HG02610 (cell line): ENCODE results near the gene CD300A.

Experiments
- ATAC-seq: cut with Tn5 transposase; IDR thresholded peaks from one replicate; pipeline ENCODE4 v1.9.1; 2021; ENCODE audit warnings: mild to moderate bottlenecking, moderate library complexity; ENCODE audit not compliant: unreplicated experiment

Gene CD300A

GRCh38 chr17:74439691-74440567 lies 26.5 kb upstream of the CD300A start:
- no peak for ATAC-seq

- no peak for ATAC-seq
These were observed 24.9 kb upstream of the CD300A start for GRCh38 chr17:74441537-74441936.

- no peak for ATAC-seq
These were observed 24.2 kb upstream of the CD300A start for GRCh38 chr17:74442291-74442669.

- peak; percentile 39 for ATAC-seq
These were observed 23.5 kb upstream of the CD300A start for GRCh38 chr17:74442670-74443515.

- no peak for ATAC-seq
These were observed 22.7 kb upstream of the CD300A start for GRCh38 chr17:74443516-74444296.

- ATAC-seq = no peak
These were observed 22.0 kb upstream of the CD300A start for GRCh38 chr17:74444406-74444805.

GRCh38 chr17:74445158-74445557 lies 21.3 kb upstream of the CD300A start:
- no peak for ATAC-seq

- peak; percentile 68 for ATAC-seq
These were observed 19.6 kb upstream of the CD300A start for GRCh38 chr17:74446551-74447500.

GRCh38 chr17:74447628-74448159 lies 18.7 kb upstream of the CD300A start:
- ATAC-seq = no peak

- no peak for ATAC-seq
These were observed 17.7 kb upstream of the CD300A start for GRCh38 chr17:74448756-74449155.

- ATAC-seq = no peak
These were observed 17.1 kb upstream of the CD300A start for GRCh38 chr17:74449306-74449705.

GRCh38 chr17:74449773-74450172 lies 16.7 kb upstream of the CD300A start:
- no peak for ATAC-seq

- ATAC-seq = no peak
These were observed 16.2 kb upstream of the CD300A start for GRCh38 chr17:74450231-74450630.

GRCh38 chr17:74450925-74451403 lies 15.5 kb upstream of the CD300A start:
- no peak for ATAC-seq

- ATAC-seq = no peak
These were observed 14.9 kb upstream of the CD300A start for GRCh38 chr17:74451557-74451956.

- no peak for ATAC-seq
These were observed 14.2 kb upstream of the CD300A start for GRCh38 chr17:74452033-74452840.

- ATAC-seq = no peak
These were observed 13.4 kb upstream of the CD300A start for GRCh38 chr17:74452841-74453661.

- no peak for ATAC-seq
These were observed 12.7 kb upstream of the CD300A start for GRCh38 chr17:74453665-74454196.
